CD4-positive, alpha-beta T cell treated with Interleukin-1 beta for 1 hour (primary cell): ENCODE data around the gene CYB5RL.

ENCODE experiments used
- DNase-seq, 2 donors: peaks; one replicate each; pipeline ENCODE4 v3.0.0-alpha.2; 2020 to 2022

The CYB5RL gene

GRCh38 chr1:54158071-54158470 lies 41.8 kb downstream of the CYB5RL start:
- DNase-seq, result no peak

GRCh38 chr1:54157401-54157800 lies 42.4 kb downstream of the CYB5RL start:
- DNase-seq, result no peak

GRCh38 chr1:54156986-54157385 lies 42.8 kb downstream of the CYB5RL start:
- no peak for DNase-seq

GRCh38 chr1:54156201-54156600 lies 43.6 kb downstream of the CYB5RL start:
- DNase-seq, result no peak

- no peak for DNase-seq
Measured at GRCh38 chr1:54153535-54154439, 46.0 kb downstream of the CYB5RL start.

- no peak for DNase-seq
Measured at GRCh38 chr1:54152696-54153095, 47.1 kb downstream of the CYB5RL start, which contains the start of gene CDCP2. Gene CDCP2 (minus strand): TSS chr1:54153000. CDS start chr1:54152922, 78 bp downstream.

- no peak for DNase-seq
Measured at GRCh38 chr1:54151013-54151412, 48.8 kb downstream of the CYB5RL start.
